HG02981 (cell line): ENCODE results near the gene ANO4.

Experiments used
- ATAC-seq: cut with Tn5 transposase; IDR thresholded peaks from one replicate; pipeline ENCODE4 v1.9.1; 2021; ENCODE audit warnings: mild to moderate bottlenecking, moderate library complexity; ENCODE audit not compliant: unreplicated experiment

The ANO4 gene

GRCh38 chr12:101172316-101172715 lies 377.7 kb downstream of the ANO4 start:
- no peak for ATAC-seq

- no peak for ATAC-seq
Observed at GRCh38 chr12:101173197-101173749, 378.7 kb downstream of the ANO4 start.

- no peak for ATAC-seq
Observed at GRCh38 chr12:101174541-101174940, 380.0 kb downstream of the ANO4 start.
